HG03442 (cell line): ENCODE data around the gene SNX25.
"Not testable (repeated sequence)": the region's sequence is repeated elsewhere in the genome, so short reads cannot be mapped to it uniquely, and the experiment has no call there.

Source experiments
- ATAC-seq: cut with Tn5 transposase; IDR thresholded peaks from one replicate; pipeline ENCODE4 v1.9.1; 2021; ENCODE audit warnings: mild to moderate bottlenecking, moderate library complexity; ENCODE audit not compliant: unreplicated experiment

Gene SNX25

DNA sequence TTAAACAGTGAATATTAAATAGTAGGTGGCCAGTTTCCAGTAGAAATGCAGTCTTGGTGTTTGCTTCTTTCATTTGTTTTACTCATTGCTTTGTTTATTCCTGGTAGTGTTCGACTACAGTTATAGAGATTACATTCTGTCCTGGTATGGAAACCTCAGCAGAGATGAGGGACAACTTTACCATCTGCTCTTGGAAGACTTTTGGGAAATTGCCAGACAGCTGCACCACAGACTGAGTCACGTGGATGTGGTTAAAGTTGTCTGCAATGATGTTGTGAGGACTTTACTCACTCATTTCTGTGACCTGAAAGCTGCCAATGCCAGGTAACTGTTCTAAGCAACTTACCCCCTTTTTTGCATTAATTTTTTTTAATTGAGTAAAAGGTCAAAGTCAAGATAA is 49.3 kb downstream of the SNX25 start:
- ATAC-seq, result not testable (repeated sequence)

DNA sequence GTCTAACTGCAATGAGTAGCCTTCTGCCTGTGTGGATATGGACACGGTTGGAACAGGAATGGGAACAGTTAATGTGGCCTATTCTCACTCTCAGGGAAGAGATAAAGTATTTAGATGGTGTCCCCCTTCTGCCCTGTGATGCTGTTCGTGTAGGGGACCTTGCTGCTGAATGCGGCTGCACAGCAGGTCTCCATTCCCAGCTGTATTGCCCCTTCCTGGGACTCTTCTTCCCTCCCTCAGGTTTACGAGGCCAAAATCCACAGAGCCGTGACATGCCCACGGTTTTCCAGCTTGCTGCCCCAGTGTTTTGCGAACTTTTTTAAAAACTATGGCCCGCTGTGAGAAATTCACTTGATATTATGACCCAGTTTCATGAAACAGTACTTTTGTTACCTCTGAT is 50.3 kb downstream of the SNX25 start:
- ATAC-seq, result no peak

DNA sequence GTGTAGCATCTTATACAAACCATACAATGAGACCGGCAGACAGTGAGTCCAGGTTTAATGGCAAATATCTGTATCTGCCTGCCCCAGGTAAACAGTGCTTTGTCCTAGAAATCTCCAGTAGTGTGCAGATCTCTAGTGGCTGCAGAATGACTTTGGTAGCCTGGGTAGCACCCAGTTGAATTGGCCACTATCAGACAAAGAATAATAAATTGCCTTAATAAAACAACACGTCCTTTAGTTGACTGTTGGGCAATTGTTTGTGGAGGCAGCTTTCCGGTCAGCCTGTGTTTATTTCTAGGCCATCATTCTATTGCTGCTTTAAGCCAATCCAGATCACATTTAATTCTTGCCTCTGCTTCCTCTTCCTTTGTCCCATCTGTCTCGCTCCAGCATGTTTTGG is 52.5 kb downstream of the SNX25 start:
- ATAC-seq, result no peak

GRCh38 chr4:185263419-185263818 is 54.0 kb downstream of the SNX25 start:
- peak; percentile 62 for ATAC-seq

DNA sequence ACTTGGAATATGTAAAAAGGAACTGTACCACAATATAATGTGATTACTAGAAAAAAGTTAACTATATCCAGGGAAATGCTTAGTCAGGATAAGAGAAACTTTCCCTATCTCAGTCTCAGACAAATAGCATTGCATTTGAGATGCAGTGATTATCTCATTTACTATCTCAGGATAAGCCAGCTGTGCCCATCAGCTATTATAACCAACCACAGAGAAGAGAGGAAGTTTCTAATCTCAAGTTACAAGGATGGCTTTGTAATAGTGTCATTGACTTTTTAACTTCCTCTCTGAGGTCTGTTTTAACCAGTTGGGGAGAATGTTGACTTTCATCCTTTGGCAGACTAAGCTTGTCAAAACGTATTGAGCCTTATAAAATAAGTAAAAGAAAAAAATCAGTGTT is 56.5 kb downstream of the SNX25 start:
- ATAC-seq, result peak; percentile 80

- ATAC-seq, result no peak
These were observed 59.9 kb downstream of the SNX25 start for GRCh38 chr4:185269286-185269685.

- ATAC-seq, result no peak
These were observed 60.6 kb downstream of the SNX25 start for GRCh38 chr4:185270037-185270436.

- no peak for ATAC-seq
These were observed 61.5 kb downstream of the SNX25 start for GRCh38 chr4:185270885-185271284.

DNA sequence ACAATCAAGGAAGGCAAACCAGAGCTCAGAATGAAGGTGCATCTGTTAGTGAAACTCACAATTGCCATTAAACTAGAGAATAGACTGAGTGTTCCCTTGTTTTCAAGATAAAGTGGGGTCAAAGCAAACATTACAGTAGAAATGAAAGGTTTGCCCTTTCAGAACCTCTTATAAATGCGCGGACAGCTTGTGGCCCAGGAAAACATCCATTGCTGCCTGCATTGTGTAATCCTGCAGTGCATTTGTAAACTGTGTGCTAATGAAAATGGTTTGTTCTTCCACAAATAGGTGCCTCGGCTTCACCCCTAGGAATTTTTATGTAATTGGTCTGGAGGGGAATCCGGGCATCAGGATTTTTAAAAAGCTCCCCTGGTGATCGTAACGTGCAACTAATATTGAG is 62.8 kb downstream of the SNX25 start:
- no peak for ATAC-seq

DNA sequence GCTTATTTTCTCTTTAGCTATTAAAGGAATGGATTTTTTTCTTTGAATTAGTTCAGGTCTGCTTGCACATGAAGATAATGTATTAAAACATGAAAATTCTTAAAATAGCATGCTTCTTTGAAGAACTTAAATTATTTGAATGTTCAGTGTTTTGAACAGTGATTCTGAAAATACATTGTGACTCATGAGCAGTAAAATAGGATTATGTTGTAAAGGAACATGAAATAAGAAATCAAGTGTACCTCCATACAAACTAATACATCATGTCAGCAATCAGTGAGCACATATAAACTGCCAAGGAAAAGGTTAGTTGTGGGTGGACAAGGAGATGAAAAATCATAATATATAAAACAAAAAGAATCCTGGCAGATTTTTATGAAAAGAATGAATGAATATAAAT is 66.1 kb downstream of the SNX25 start:
- ATAC-seq, result no peak

DNA sequence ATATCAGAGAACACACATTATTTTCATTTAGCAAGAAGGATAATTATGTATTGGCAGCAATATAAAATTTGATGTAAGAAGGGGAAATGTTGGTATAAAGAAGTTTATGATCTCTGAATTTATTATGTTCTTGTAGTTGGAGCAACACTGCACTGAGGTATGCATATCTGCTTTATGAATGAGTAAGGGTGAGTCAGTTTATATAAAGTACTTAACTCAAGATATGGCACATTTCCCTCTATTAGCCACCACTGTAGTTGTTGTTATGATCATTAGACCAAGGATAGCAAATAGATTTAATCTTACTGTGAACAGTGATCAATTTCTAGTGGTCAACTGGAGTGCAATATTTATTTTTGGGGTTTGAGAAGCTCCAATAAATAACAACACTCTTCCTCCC is 66.6 kb downstream of the SNX25 start:
- ATAC-seq, result no peak

- no peak for ATAC-seq
These were observed 69.3 kb downstream of the SNX25 start for GRCh38 chr4:185278716-185279115.

- no peak for ATAC-seq
These were observed 71.2 kb downstream of the SNX25 start for GRCh38 chr4:185280608-185281007.

- ATAC-seq, result no peak
These were observed 73.6 kb downstream of the SNX25 start for GRCh38 chr4:185282968-185283367.

GRCh38 chr4:185283723-185284122 is 74.3 kb downstream of the SNX25 start:
- no peak for ATAC-seq

DNA sequence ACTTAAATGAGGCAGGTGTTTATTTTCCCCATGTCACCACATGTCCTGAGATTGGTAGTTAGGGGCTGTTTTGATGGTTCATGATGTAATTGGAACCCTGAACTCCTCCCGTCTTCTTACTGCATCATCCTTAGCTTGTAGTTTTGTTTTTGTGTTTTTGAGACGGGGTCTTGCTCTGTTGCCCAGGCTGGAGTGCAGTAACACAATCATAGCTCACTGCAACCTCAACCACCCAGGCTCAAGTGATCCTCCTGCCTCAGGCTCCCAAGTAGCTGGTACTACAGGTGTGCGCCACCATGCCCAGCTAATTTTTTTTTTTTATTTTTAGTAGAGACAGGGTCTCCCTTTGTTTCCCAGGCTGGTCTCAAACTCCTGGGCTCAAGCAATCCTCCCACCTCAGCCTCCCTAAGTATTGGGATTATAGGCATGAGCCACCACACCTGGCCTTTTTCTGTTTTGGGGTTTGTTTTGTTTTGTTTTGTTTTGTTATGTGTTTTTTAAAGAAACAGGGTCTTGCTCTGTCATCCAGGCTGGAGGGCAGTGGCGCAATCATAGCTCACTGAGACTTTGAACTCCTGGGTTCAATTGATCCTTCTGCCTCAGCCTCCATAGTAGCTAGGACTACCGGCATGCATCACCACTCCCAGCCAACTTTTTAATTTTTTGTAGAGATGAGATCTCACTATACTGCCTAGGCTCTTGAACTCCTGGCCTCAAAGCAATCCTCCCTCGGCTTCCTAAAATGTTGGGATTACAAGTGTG is 76.4 kb downstream of the SNX25 start:
- ATAC-seq, result no peak

GRCh38 chr4:185286571-185286970 is 77.2 kb downstream of the SNX25 start:
- ATAC-seq, result no peak

GRCh38 chr4:185287031-185287430 is 77.6 kb downstream of the SNX25 start:
- ATAC-seq, result no peak

DNA sequence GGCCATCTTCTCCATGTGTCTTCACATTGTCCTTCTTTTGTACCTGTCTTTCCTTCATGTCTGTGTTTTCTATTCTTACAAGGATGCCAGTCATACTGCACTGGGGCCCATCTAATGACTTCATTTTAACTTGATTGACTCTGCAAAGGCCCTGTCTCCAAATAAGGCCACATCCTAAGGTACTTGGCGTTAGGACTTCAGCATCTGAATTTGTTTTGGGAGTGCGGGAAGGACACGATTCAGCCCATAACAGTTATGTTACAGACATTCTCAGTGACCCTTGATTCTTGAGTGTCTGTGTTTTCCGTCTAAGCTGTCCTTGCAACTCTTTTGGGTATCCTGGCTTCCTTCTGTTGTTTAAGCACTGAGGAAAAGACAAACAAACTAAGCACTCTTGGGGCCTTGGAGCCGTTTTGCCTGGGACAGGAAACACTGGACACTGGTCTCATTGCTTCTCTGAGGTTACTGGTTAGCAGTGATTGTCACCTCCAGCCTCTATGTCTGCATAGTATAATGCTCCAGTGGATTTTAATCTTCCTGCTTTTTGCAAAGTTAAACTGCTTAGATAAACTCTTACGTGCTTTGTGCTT is 80.7 kb downstream of the SNX25 start:
- no peak for ATAC-seq

- no peak for ATAC-seq
These were observed 81.3 kb downstream of the SNX25 start for GRCh38 chr4:185290656-185291055.

DNA sequence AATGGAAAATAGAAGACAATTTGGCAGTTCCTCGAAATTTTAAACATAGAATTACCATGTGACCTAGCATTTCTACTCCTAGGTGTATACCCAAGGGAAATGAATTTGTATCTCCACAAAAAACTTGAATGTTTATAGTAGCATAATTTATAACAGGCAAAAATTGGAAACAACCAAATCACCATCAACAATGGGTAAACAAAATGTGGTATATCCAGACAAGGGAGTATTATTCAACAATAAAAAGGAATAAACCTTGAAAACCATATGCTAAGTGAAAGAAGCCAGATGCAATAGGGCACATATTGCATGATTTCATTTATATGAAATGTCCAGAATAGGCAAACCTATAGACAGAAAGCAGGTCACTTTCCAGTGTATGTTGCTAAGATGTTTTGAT is 83.8 kb downstream of the SNX25 start:
- no peak for ATAC-seq

GRCh38 chr4:185296665-185297460 is 87.5 kb downstream of the SNX25 start:
- no peak for ATAC-seq
